H9 (cell line): ENCODE data around the gene RNF183. TPM values are rescaled to one million over a fixed set of nuclear protein-coding genes. Genes with fewer than 3 reads are reported as not detected.
"Not testable (repeated sequence)": the region's sequence is repeated elsewhere in the genome, so short reads cannot be mapped to it uniquely, and the experiment has no call there.

Source experiments
- DNase-seq: peaks from one replicate; pipeline ENCODE4 v3.0.0-alpha.2; 2017
- H2AFZ ChIP-seq: one replicate; pipeline ENCODE4 v1.6.1; 2013; ENCODE audit warnings: mild to moderate bottlenecking, low read length, control low read depth, moderate library complexity
- H2AK5ac ChIP-seq: 2 replicates; pipeline ENCODE4 v1.6.1; 2013; ENCODE audit warnings: low read length, control low read depth, mixed read lengths; ENCODE audit not compliant: insufficient read length
- H2BK120ac ChIP-seq: one replicate; pipeline ENCODE4 v1.6.1; 2013; ENCODE audit warnings: low read depth, mild to moderate bottlenecking, low read length, control low read depth, inconsistent platforms; ENCODE audit not compliant: poor library complexity, severe bottlenecking
- H2BK12ac ChIP-seq: 2 replicates; pipeline ENCODE4 v1.6.1; 2013; ENCODE audit warnings: low read length, control low read depth, mixed read lengths, low read depth; ENCODE audit not compliant: insufficient read length
- H2BK15ac ChIP-seq: 2 replicates; pipeline ENCODE4 v1.6.1; 2013; ENCODE audit warnings: low read depth, low read length, control low read depth
- H2BK20ac ChIP-seq: one replicate; pipeline ENCODE4 v1.6.1; 2013; ENCODE audit warnings: low read depth, mild to moderate bottlenecking, low read length, control low read depth, inconsistent platforms; ENCODE audit not compliant: poor library complexity, severe bottlenecking
- H2BK5ac ChIP-seq: 2 replicates; pipeline ENCODE4 v1.6.1; 2013; ENCODE audit warnings: low read length, control low read depth, mixed read lengths; ENCODE audit not compliant: insufficient read length
- H3K14ac ChIP-seq: 2 replicates; pipeline ENCODE4 v1.6.1; 2013; ENCODE audit warnings: low read length, control low read depth; ENCODE audit not compliant: insufficient read depth
- H3K18ac ChIP-seq: 2 replicates; pipeline ENCODE4 v1.6.1; 2013; ENCODE audit warnings: low read depth, mild to moderate bottlenecking, mixed read lengths, low read length, control low read depth; ENCODE audit not compliant: insufficient read length
- H3K23ac ChIP-seq: 2 replicates; pipeline ENCODE4 v1.6.1; 2013; ENCODE audit warnings: low read length, control low read depth, mixed read lengths, low read depth; ENCODE audit not compliant: insufficient read length
- H3K23me2 ChIP-seq: 2 replicates; pipeline ENCODE4 v1.6.1; 2013; ENCODE audit warnings: low read depth, mild to moderate bottlenecking, mixed read lengths, low read length, control low read depth; ENCODE audit not compliant: insufficient read length, poor library complexity, severe bottlenecking
- H3K27ac ChIP-seq: 2 replicates; pipeline ENCODE4 v1.5.1; 2013; ENCODE audit warnings: low read length, control low read depth, mixed read lengths, low read depth; ENCODE audit not compliant: insufficient read length
- H3K27me3 ChIP-seq: 2 replicates; pipeline ENCODE4 v1.6.1; 2013; ENCODE audit warnings: low read length, control low read depth, inconsistent platforms; ENCODE audit not compliant: insufficient read depth
- H3K4ac ChIP-seq: 2 replicates; pipeline ENCODE4 v1.6.1; 2013; ENCODE audit warnings: low read depth, mild to moderate bottlenecking, control low read depth, inconsistent platforms, low read length, moderate library complexity
- H3K4me1 ChIP-seq: 2 replicates; pipeline ENCODE4 v1.6.1; 2013; ENCODE audit warnings: low read length, control low read depth, inconsistent platforms; ENCODE audit not compliant: insufficient read depth
- H3K4me2 ChIP-seq: 2 replicates; pipeline ENCODE4 v1.6.1; 2013; ENCODE audit warnings: low read length, control low read depth, mixed read lengths; ENCODE audit not compliant: insufficient read length, insufficient read depth
- H3K56ac ChIP-seq: 2 replicates; pipeline ENCODE4 v1.6.1; 2013; ENCODE audit warnings: low read depth, mild to moderate bottlenecking, mixed read lengths, low read length, control low read depth; ENCODE audit not compliant: insufficient read length
- H3K79me1 ChIP-seq: 2 replicates; pipeline ENCODE4 v1.6.1; 2013; ENCODE audit warnings: low read depth, mild to moderate bottlenecking, moderate library complexity, low read length, control low read depth, inconsistent platforms; ENCODE audit not compliant: insufficient read depth, poor library complexity, severe bottlenecking
- H3K79me2 ChIP-seq: 2 replicates; pipeline ENCODE4 v1.6.1; 2013; ENCODE audit warnings: low read length, control low read depth, inconsistent platforms; ENCODE audit not compliant: insufficient read depth
- H3K9ac ChIP-seq: 2 replicates; pipeline ENCODE4 v1.6.1; 2013; ENCODE audit warnings: low read length, control low read depth, mixed read lengths; ENCODE audit not compliant: insufficient read length; ENCODE audit errors: extremely low read depth
- H3K9me3 ChIP-seq: one replicate; pipeline ENCODE4 v1.6.1; 2013; ENCODE audit warnings: low read depth, low read length, inconsistent platforms; ENCODE audit not compliant: control insufficient read depth
- H3T11ph ChIP-seq: one replicate; pipeline ENCODE4 v1.6.1; 2013; ENCODE audit warnings: mild to moderate bottlenecking, low read length, control low read depth, inconsistent platforms
- H4K20me1 ChIP-seq: one replicate; pipeline ENCODE4 v1.6.1; 2013; ENCODE audit not compliant: control insufficient read depth, insufficient read length, insufficient read depth
- H4K5ac ChIP-seq: 2 replicates; pipeline ENCODE4 v1.6.1; 2013; ENCODE audit warnings: low read depth, mild to moderate bottlenecking, mixed read lengths, low read length, control low read depth; ENCODE audit not compliant: insufficient read length
- H4K8ac ChIP-seq: replicated peaks from 2 replicates; pipeline ENCODE4 v1.6.1; 2013; ENCODE audit warnings: low read length, control low read depth, mixed read lengths, low read depth; ENCODE audit not compliant: insufficient read length
- H4K91ac ChIP-seq: 2 replicates; pipeline ENCODE4 v1.6.1; 2013; ENCODE audit warnings: low read depth, mild to moderate bottlenecking, moderate library complexity, mixed read lengths, low read length, control low read depth; ENCODE audit not compliant: insufficient read length
- H3K27ac Mint-ChIP-seq, 3 experiments: 2 replicates in 2 of 3; 3 replicates in 1 of 3; pipeline ENCODE4 v1.8.0; 2020 to 2021; ENCODE audit warnings: mixed read lengths in 3 of 3, mild to moderate bottlenecking in 1 of 3, moderate library complexity in 1 of 3
- H3K27me3 Mint-ChIP-seq: 2 replicates; pipeline ENCODE4 v1.8.0; 2021; ENCODE audit warnings: low read depth, mild to moderate bottlenecking, moderate library complexity, mixed read lengths
- H3K36me3 Mint-ChIP-seq, 3 experiments: 2 replicates in 2 of 3; 3 replicates in 1 of 3; pipeline ENCODE4 v1.8.0; 2020 to 2021; ENCODE audit warnings: low read depth in 3 of 3, mixed read lengths in 3 of 3; ENCODE audit not compliant: insufficient read depth in 1 of 3
- H3K4me1 Mint-ChIP-seq, 2 experiments: 2 replicates each; pipeline ENCODE4 v1.8.0; 2020; ENCODE audit warnings: mixed read lengths in 2 of 2
- H3K4me3 Mint-ChIP-seq, 2 experiments: 2 replicates in 1 of 2; 3 replicates in 1 of 2; pipeline ENCODE4 v1.8.0; 2020 to 2021; ENCODE audit warnings: mild to moderate bottlenecking in 2 of 2, mixed read lengths in 2 of 2, moderate library complexity in 1 of 2
- H3K9me3 Mint-ChIP-seq, 2 experiments: 2 replicates in 1 of 2; 3 replicates in 1 of 2; pipeline ENCODE4 v1.8.0; 2020; ENCODE audit warnings: mild to moderate bottlenecking in 2 of 2, mixed read lengths in 2 of 2, moderate library complexity in 1 of 2
- WGBS: extraction: QIAGEN DNeasy Blood & Tissue Kit; methylation state at CpG from one replicate; pipeline ENCODE4 v1.1.7; 2013; ENCODE audit warnings: missing lambda C conversion rate, low lambda C conversion rate, mixed read lengths; ENCODE audit not compliant: insufficient read length; ENCODE audit errors: extremely low coverage; 5-methylcytosine and 5-hydroxymethylcytosine counted together
- total RNA-seq: library from RNA; stranded (reverse); gene quantifications from 2 replicates; pipeline ENCODE4 v1.2.1, GENCODE V29; 2021
- TF ChIP-seq, protein P1 (sequence below): fragments of 200-600 bp; sonication (generic); conservative IDR thresholded peaks from 3 replicates; pipeline ENCODE4 v1.8.0; 2021; ENCODE audit warnings: antibody characterized with exemption, mild to moderate bottlenecking

Gene RNF183
- total RNA-seq, 1 experiment from 2014 or later, result 0.33 TPM

DNA sequence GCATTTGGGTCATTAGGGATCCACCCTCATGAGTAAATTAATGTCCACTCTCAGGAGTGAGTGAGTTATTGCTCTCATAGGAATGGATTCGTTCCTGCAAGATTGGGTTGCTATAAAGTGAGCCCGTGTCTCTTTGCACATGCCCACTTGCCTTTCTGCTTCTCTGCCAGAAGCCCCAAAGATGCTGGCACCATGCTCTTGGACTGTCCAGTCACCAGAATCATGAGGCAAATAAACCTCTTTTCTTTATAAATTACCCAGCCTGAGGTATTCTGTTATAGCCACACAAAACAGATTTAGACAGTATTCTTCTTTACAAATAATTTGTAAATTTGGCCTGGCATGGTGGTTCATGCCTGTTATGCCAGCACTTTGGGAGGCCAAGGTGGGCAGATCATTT, 52.4 kb downstream of the RNF183 start:
- H4K5ac ChIP-seq, result no peak overlapping the region
- H3K4me1 Mint-ChIP-seq, result peaks cover 0 to 2% of the 10 kb centered on the region in 2 experiments; a peak in 1 of 4 replicates
- no peak overlapping the region for H3K4me2 ChIP-seq
- no peak overlapping the region for H2BK12ac ChIP-seq
- no peak overlapping the region for H2BK20ac ChIP-seq
- H3K18ac ChIP-seq, result no peak overlapping the region
- TF ChIP-seq, protein P1, sequence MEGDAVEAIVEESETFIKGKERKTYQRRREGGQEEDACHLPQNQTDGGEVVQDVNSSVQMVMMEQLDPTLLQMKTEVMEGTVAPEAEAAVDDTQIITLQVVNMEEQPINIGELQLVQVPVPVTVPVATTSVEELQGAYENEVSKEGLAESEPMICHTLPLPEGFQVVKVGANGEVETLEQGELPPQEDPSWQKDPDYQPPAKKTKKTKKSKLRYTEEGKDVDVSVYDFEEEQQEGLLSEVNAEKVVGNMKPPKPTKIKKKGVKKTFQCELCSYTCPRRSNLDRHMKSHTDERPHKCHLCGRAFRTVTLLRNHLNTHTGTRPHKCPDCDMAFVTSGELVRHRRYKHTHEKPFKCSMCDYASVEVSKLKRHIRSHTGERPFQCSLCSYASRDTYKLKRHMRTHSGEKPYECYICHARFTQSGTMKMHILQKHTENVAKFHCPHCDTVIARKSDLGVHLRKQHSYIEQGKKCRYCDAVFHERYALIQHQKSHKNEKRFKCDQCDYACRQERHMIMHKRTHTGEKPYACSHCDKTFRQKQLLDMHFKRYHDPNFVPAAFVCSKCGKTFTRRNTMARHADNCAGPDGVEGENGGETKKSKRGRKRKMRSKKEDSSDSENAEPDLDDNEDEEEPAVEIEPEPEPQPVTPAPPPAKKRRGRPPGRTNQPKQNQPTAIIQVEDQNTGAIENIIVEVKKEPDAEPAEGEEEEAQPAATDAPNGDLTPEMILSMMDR, result no peak
- no peak overlapping the region for H3K27ac Mint-ChIP-seq
- H3K79me2 ChIP-seq, result no peaks in the 10 kb centered on the region
- no peaks in the 10 kb centered on the region for H3K23me2 ChIP-seq
- no peaks in the 10 kb centered on the region for H3K27me3 ChIP-seq
- no peak overlapping the region for H3K14ac ChIP-seq
- no peaks in the 10 kb centered on the region for H3K4me1 ChIP-seq
- H3K56ac ChIP-seq, result no peak overlapping the region
- H2BK5ac ChIP-seq, result no peak overlapping the region
- H3K79me1 ChIP-seq, result no peaks in the 10 kb centered on the region
- H2AFZ ChIP-seq, result no peak overlapping the region
- H3T11ph ChIP-seq, result no peak overlapping the region
- H3K23ac ChIP-seq, result no peak overlapping the region
- peaks cover 7 to 13% (median 7%) of the 10 kb centered on the region in 3 experiments; a peak in 6 of 7 replicates for H3K36me3 Mint-ChIP-seq
- no peak overlapping the region for H2BK15ac ChIP-seq
- no peak overlapping the region for H3K4ac ChIP-seq
- WGBS, result no CpG with 5 or more reads among the region's 2 CpGs
- no peaks in the 10 kb centered on the region for H3K27me3 Mint-ChIP-seq
- no peak for DNase-seq
- no peak overlapping the region for H2BK120ac ChIP-seq
- H4K8ac ChIP-seq, result no peak overlapping the region
- peaks cover 3 to 5% of the 10 kb centered on the region in 2 experiments; a peak in 3 of 5 replicates for H3K9me3 Mint-ChIP-seq
- H3K4me3 Mint-ChIP-seq, result no peak overlapping the region
- no peak overlapping the region for H2AK5ac ChIP-seq
- H4K20me1 ChIP-seq, result no peaks in the 10 kb centered on the region
- no peak overlapping the region for H3K27ac ChIP-seq
- H3K9ac ChIP-seq, result no peak overlapping the region
- no peaks in the 10 kb centered on the region for H3K9me3 ChIP-seq
- H4K91ac ChIP-seq, result no peak overlapping the region

DNA sequence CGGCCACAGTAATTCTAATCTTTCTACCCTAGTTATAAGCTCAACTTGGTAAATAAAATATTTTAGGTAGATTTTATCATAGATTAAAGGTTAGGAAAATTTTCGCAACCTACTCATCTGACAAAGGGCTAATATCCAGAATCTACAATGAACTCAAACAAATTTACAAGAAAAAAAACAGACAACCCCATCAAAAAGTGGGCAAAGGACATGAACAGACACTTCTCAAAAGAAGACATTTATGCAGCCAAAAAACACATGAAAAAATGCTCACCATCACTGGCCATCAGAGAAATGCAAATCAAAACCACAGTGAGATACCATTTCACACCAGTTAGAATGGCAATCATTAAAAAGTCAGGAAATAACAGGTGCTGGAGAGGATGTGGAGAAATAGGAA, 53.5 kb downstream of the RNF183 start:
- H3K27ac ChIP-seq, H2AK5ac ChIP-seq, H4K91ac ChIP-seq, H2BK15ac ChIP-seq, H2AFZ ChIP-seq, H3K27me3 Mint-ChIP-seq, H3K23ac ChIP-seq, H3T11ph ChIP-seq, H3K56ac ChIP-seq, H4K5ac ChIP-seq, H3K4me2 ChIP-seq, H3K23me2 ChIP-seq, H3K9ac ChIP-seq, H2BK20ac ChIP-seq, H3K14ac ChIP-seq, H2BK5ac ChIP-seq, H4K8ac ChIP-seq, H3K4ac ChIP-seq, H2BK12ac ChIP-seq, H3K79me1 ChIP-seq, H3K9me3 Mint-ChIP-seq, H3K27ac Mint-ChIP-seq, H3K4me3 Mint-ChIP-seq, H3K9me3 ChIP-seq, H3K79me2 ChIP-seq, H2BK120ac ChIP-seq, H4K20me1 ChIP-seq, DNase-seq, H3K27me3 ChIP-seq, H3K4me1 ChIP-seq, H3K18ac ChIP-seq: not testable (repeated sequence)
- Mint-ChIP-seq H3K4me1 (peaks cover 7 to 13% of the 10 kb centered on the region in 2 experiments; a peak in 3 of 4 replicates), H3K36me3 (peaks cover 7 to 13% (median 7%) of the 10 kb centered on the region in 3 experiments; a peak in 6 of 7 replicates)
- no CpG with 5 or more reads among the region's 2 CpGs for WGBS
